SK-N-MC (cell line): ENCODE measurements around the gene GRID2.

ENCODE experiments used
- EZH2 ChIP-seq: fragments of 200-600 bp; sonication (generic); IDR thresholded peaks from one replicate; pipeline ENCODE4 v1.6.1; 2017; ENCODE audit warnings: antibody characterized with exemption
- FOXP2 ChIP-seq: optimal IDR thresholded peaks from 2 replicates; pipeline ENCODE3; 2011; ENCODE audit warnings: mild to moderate bottlenecking, moderate library complexity; ENCODE audit not compliant: insufficient read depth; ENCODE audit errors: extremely low read length, control extremely low read depth
- POLR2AphosphoS5 ChIP-seq: IDR thresholded peaks from 2 replicates; pipeline ENCODE4 v1.6.1; 2012; ENCODE audit warnings: mild to moderate bottlenecking, low read depth, low read length, borderline replicate concordance

GRCh38 chr4:93303440-93303839 is 999.7 kb downstream of the GRID2 start:
- no peak for TF ChIP-seq POLR2AphosphoS5
- no peak for TF ChIP-seq EZH2
- no peak for TF ChIP-seq FOXP2
